ENCODE data around the gene CTBP1.

The CTBP1 gene

GRCh38 chr4:1207603-1208265 lies 41.2 kb downstream of the CTBP1 start:
- peak; percentile 1 for DNase-seq

- DNase-seq: peak; percentile 2
Observed at GRCh38 chr4:1207157-1207470, 41.8 kb downstream of the CTBP1 start.

GRCh38 chr4:1206299-1207156 lies 42.4 kb downstream of the CTBP1 start:
- DNase-seq: no peak

- DNase-seq: no peak
Observed at GRCh38 chr4:1205586-1206298, 43.2 kb downstream of the CTBP1 start.

GRCh38 chr4:1204828-1205585 lies 43.9 kb downstream of the CTBP1 start:
- no peak for DNase-seq

- no peak for DNase-seq
Observed at GRCh38 chr4:1204286-1204827, 44.6 kb downstream of the CTBP1 start.

- no peak for DNase-seq
Observed at GRCh38 chr4:1203026-1203616, 45.8 kb downstream of the CTBP1 start.

- DNase-seq: no peak
Observed at GRCh38 chr4:1202526-1203011, 46.4 kb downstream of the CTBP1 start.

GRCh38 chr4:1201851-1202525 lies 46.9 kb downstream of the CTBP1 start:
- peak; percentile 83 for DNase-seq

GRCh38 chr4:1200425-1201035 lies 48.4 kb downstream of the CTBP1 start:
- no peak for DNase-seq

- no peak for DNase-seq
Observed at GRCh38 chr4:1199556-1200331, 49.2 kb downstream of the CTBP1 start.

GRCh38 chr4:1198098-1198844 lies 50.7 kb downstream of the CTBP1 start:
- no peak for DNase-seq

GRCh38 chr4:1196421-1197183 lies 52.3 kb downstream of the CTBP1 start:
- DNase-seq: no peak

- no peak for DNase-seq
Observed at GRCh38 chr4:1195891-1196401, 53.0 kb downstream of the CTBP1 start.

- no peak for DNase-seq
Observed at GRCh38 chr4:1195109-1195671, 53.7 kb downstream of the CTBP1 start.

- DNase-seq: no peak
Observed at GRCh38 chr4:1194010-1194900, 54.7 kb downstream of the CTBP1 start.
